Ovary (tissue), 9 donors: ENCODE results near the gene SLC13A4. TPM values are rescaled to one million over a fixed set of nuclear protein-coding genes. Genes with fewer than 3 reads are reported as not detected.

ENCODE experiments used
- DNase-seq, 5 donors: peaks; one replicate each; pipeline ENCODE4 v3.0.0-alpha.2; 2019 to 2020
- H3K27ac ChIP-seq, 2 donors: fragments of 200-600 bp; one replicate each; pipeline versions ENCODE4 v1.5.1 to v1.8.0; 2019 to 2022
- H3K27me3 ChIP-seq: fragments of 200-600 bp; one replicate; pipeline ENCODE4 v1.8.0; 2022
- H3K36me3 ChIP-seq: fragments of 200-600 bp; sonication (generic); one replicate; pipeline ENCODE4 v1.5.1; 2019
- H3K4me1 ChIP-seq: one replicate; pipeline ENCODE4 v1.8.1; 2013; ENCODE audit warnings: mild to moderate bottlenecking, moderate library complexity; ENCODE audit not compliant: insufficient read depth
- H3K4me3 ChIP-seq: fragments of 200-600 bp; sonication (generic); one replicate; pipeline ENCODE4 v1.5.1; 2017
- H3K9me3 ChIP-seq, 2 donors: fragments of 200-600 bp in 1 of 2; sonication (generic) in 1 of 2; one replicate each; pipeline versions ENCODE4 v1.5.1 to v1.8.1; 2013 to 2019; ENCODE audit warnings: mild to moderate bottlenecking in 1 of 2, moderate library complexity in 1 of 2
- EP300 ChIP-seq: sonication (generic); formaldehyde crosslinking; IDR thresholded peaks from one replicate; pipeline ENCODE4 v1.6.1; 2017; ENCODE audit warnings: antibody characterized with exemption
- POLR2A ChIP-seq: fragments of 450-650 bp; IDR thresholded peaks from one replicate; pipeline ENCODE4 v1.6.1; 2017; ENCODE audit warnings: antibody characterized with exemption, mild to moderate bottlenecking, moderate library complexity
- WGBS, 3 donors: extraction: QIAGEN DNeasy Blood & Tissue Kit in 1 of 3; methylation state at CpG; one replicate each; pipeline versions ENCODE4 v1.1.5 to v1.1.7; 2013 to 2017; 5-methylcytosine and 5-hydroxymethylcytosine counted together
- intact Hi-C, 4 donors: fragments of 100-400 bp; cut with DNase I; formaldehyde crosslinking; loops; one replicate each; pipeline versions ENCODE4 v1.11.0 to v1.15.1; 2022 to 2023
- polyA plus RNA-seq, 2 donors: library from polyadenylated mRNA; stranded (reverse); fragments of 200-250 nt in 1 of 2; fragments of 350-450 nt in 1 of 2; fragmentation: Illumina TruSeq in 1 of 2; extraction: RNeasy Lipid Tissue Mini Kit (QIAGEN cat#74804) in 1 of 2; gene quantifications; one replicate each; pipeline ENCODE4 v1.2.3, GENCODE V29; 2013 to 2014
- total RNA-seq, 7 donors: library from RNA; depleted of rRNA in 2 of 7; stranded (reverse); fragments of >200 nt in 2 of 7; fragmentation: NEBNext Ultra II Directional in 3 of 7; extraction: Animal tissue kit (Norgen Biotek cat#: 25700) in 3 of 7; gene quantifications; one replicate each; pipeline versions ENCODE4 v1.1.0 to v1.2.4, GENCODE V29; 2016 to 2023
- TF ChIP-seq, protein P1 (sequence below), 3 donors: fragments of 450-650 bp in 2 of 3; fragments of 200-600 bp in 1 of 3; IDR thresholded peaks; one replicate each; pipeline versions ENCODE4 v1.5.1 to v1.8.0; 2016 to 2022; ENCODE audit warnings: antibody characterized with exemption in 3 of 3, mild to moderate bottlenecking in 1 of 3
- donor health status: DM: no; HTN: no; CAD: no; lungs with moderate emphysema.
- donor health status: DM: no; HTN: no; CAD: no.
- donor health status: Bipolar disorder and iron deficiency.
- donor health status: DM: yes; HTN: yes; CAD: no.
- donor health status: DM: no; HTN: no; CAD: no.
- donor health status: DM: yes; HTN: yes; CAD: no.

SLC13A4 gene
- total and polyA plus RNA-seq, 9 donors = 0.07 to 0.57 (median 0.18) TPM; not detected in 6

DNA sequence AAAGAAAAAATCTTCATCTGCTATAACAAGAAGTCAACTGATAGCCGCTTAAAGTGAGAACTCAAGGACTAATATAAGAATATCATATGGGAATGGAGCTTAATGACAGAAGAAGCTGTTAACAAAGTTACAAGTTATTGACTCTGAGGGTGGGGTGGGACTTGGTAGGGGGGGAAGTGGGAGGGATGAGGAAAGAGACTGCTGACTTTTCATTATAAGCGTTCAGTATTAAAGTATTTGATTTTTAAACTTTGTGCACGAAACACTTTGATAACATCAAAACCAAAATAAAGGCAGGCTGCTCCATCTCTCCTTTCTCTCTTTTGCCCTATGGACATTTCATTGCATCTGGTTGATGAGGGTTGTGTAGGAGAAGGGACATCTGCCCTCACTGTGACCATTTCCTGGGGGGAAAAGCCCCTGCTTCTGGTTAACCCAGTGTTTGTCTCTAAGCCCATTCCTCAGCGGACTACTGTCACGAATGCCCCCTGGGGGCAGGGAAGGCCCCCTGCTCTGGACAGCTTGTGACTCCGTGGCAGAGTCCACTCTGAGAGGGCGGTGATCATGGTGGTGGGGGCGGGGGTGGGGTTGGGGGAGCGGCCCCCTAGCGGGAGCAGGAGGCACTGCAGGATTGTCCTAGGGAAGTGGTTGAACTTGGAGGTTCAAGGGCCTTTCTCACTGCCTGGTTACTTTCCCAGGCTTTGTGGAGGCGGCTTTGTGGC, 17.4 kb downstream of the SLC13A4 start:
- H3K27me3 ChIP-seq = no peaks in the 10 kb centered on the region
- 21 to 27% (median 26%) methylated on average over 11 of the region's 11 CpGs for WGBS, 3 donors
- intact Hi-C loops = no loop called here
- peaks cover 3% of the 10 kb centered on the region for H3K4me1 ChIP-seq
- no peaks in the 10 kb centered on the region for H3K9me3 ChIP-seq
- no peak for TF ChIP-seq POLR2A
- TF ChIP-seq EP300 = no peak
- TF ChIP-seq, protein P1, sequence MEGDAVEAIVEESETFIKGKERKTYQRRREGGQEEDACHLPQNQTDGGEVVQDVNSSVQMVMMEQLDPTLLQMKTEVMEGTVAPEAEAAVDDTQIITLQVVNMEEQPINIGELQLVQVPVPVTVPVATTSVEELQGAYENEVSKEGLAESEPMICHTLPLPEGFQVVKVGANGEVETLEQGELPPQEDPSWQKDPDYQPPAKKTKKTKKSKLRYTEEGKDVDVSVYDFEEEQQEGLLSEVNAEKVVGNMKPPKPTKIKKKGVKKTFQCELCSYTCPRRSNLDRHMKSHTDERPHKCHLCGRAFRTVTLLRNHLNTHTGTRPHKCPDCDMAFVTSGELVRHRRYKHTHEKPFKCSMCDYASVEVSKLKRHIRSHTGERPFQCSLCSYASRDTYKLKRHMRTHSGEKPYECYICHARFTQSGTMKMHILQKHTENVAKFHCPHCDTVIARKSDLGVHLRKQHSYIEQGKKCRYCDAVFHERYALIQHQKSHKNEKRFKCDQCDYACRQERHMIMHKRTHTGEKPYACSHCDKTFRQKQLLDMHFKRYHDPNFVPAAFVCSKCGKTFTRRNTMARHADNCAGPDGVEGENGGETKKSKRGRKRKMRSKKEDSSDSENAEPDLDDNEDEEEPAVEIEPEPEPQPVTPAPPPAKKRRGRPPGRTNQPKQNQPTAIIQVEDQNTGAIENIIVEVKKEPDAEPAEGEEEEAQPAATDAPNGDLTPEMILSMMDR (IDR thresholded peaks at IDR 0.05) = no peak
- DNase-seq = no peak
- H3K27ac ChIP-seq = no peak overlapping the region
- H3K4me3 ChIP-seq = no peak overlapping the region
- H3K36me3 ChIP-seq = no peaks in the 10 kb centered on the region

DNA sequence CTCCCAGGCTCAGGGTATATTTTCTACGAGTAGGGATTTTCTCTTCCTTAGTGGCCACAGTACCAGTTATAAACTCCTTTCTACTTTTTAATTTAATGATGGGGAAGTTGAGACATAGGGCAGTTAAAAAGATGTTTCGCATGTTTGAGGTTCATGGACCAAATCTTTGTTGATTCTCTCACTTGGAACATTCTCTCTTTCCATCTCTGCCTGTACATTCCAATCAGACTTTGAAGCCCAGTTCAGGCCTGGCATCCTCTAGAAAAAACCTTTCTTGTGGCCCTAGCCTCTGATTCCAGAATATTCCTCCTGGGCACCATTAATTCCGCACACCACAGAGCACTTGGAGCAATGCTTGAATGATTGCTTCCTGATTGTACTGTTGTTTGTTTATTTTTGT, 18.5 kb downstream of the SLC13A4 start:
- Histone ChIP-seq H3K27me3 (no peaks in the 10 kb centered on the region), H3K36me3 (no peaks in the 10 kb centered on the region), H3K4me3 (no peak overlapping the region), H3K4me1 (peaks cover 3% of the 10 kb centered on the region), H3K9me3 (no peaks in the 10 kb centered on the region), H3K27ac (no peak overlapping the region)
- DNase-seq = no peak
- TF ChIP-seq EP300 = no peak
- TF ChIP-seq, protein P1 (IDR thresholded peaks at IDR 0.05) = no peak
- no peak for TF ChIP-seq POLR2A
- intact Hi-C loops = no loop called here
- WGBS, 3 donors = 94 to 96% (median 94%) methylated on average over 3 of the region's 3 CpGs

DNA sequence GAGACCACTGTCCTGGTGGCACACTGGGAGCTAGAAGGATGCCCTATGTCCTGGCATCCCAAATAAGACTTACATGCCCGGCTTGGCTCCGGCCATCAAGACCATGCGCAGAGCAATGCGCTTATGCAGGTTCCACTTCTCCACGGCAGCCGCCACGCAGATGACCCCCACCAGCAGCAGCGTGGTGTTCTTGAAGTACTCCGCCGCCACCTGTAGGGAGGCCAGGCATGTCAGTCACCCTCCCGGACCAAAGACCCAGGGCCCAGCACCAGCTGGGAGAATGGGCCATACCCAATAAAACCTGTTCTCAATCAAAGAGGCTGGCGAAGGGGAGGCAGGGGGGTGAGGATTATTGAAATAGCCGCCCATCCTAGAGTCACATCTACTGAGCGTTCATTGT, 19.9 kb downstream of the SLC13A4 start:
- DNase-seq = no peak
- TF ChIP-seq EP300 (no peak), POLR2A (no peak)
- TF ChIP-seq, protein P1 (IDR thresholded peaks at IDR 0.05) = no peak
- H3K27ac ChIP-seq = no peak overlapping the region
- 88 to 95% (median 89%) methylated on average over 14 of the region's 14 CpGs for WGBS, 3 donors
- H3K4me1 ChIP-seq = peaks cover 3% of the 10 kb centered on the region
- no peak overlapping the region for H3K4me3 ChIP-seq
- intact Hi-C loops = no loop called here
- H3K9me3 ChIP-seq = no peaks in the 10 kb centered on the region
- no peaks in the 10 kb centered on the region for H3K27me3 ChIP-seq
- no peaks in the 10 kb centered on the region for H3K36me3 ChIP-seq

DNA sequence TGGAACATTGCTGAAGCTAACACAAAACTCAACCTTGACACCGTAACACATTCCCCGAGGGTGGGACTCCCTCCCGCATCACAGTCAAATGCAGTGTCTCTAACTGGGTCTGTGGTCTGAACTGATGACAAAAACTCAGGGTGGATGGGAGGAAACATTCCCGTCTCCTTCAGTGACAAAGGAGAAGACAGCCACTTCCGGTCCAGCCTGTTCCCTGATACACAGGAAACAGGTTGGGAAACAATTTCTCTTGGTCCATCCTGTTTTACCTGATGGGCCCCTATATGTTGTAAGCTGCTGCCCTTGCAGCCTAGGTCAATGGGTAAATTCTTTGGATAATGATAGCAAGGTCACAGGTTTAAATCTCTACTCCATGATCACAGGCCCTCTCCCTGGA, 20.4 kb downstream of the SLC13A4 start:
- WGBS, 3 donors = 55 to 80% (median 67%) methylated on average over 5 of the region's 5 CpGs
- H3K4me3 ChIP-seq = no peak overlapping the region
- no peaks in the 10 kb centered on the region for H3K36me3 ChIP-seq
- peaks cover 2% of the 10 kb centered on the region for H3K4me1 ChIP-seq
- no peaks in the 10 kb centered on the region for H3K9me3 ChIP-seq
- H3K27me3 ChIP-seq = no peaks in the 10 kb centered on the region
- intact Hi-C loops = no loop called here
- TF ChIP-seq EP300 = no peak
- H3K27ac ChIP-seq = no peak overlapping the region
- no peak for DNase-seq

DNA sequence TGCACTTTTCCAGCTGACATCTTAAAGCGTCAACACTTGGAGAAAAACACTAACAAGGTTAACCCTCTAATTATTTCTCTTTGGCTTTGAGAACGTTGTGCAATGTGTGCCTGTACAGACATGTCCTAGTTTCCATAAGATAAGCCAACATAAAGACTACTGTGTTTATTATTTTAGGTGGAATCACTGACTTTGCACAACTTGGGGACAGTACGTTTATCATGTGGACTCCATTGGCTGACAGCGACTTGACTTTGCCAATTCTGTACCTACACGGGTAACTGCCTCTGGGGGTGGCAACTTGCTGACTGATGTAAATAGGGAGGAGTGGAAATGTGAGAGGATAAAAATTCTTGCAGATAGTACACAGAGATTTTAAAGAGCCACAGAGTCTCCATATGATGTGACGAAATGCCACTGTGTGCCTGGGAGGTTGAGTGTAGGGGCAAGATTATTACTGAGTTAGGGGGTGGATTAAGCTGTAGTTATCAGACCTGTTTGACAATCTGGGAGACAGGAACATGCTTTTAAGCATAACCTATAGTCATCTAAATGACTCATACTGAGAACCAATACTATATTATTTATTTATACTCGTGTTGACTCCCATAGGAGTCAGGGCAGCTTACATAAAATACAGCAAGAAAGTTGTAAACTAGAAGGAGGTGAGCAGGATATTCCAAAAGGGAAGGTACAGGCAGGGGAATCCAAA, 21.0 kb downstream of the SLC13A4 start:
- no peak overlapping the region for H3K27ac ChIP-seq
- H3K27me3 ChIP-seq = no peaks in the 10 kb centered on the region
- 65 to 82% (median 73%) methylated on average over 7 of the region's 7 CpGs for WGBS, 3 donors
- H3K4me1 ChIP-seq = peaks cover 2% of the 10 kb centered on the region
- no peaks in the 10 kb centered on the region for H3K36me3 ChIP-seq
- TF ChIP-seq, protein P1 (IDR thresholded peaks at IDR 0.05) = no peak
- TF ChIP-seq EP300 = no peak
- TF ChIP-seq POLR2A = no peak
- H3K4me3 ChIP-seq = no peak overlapping the region
- H3K9me3 ChIP-seq = no peaks in the 10 kb centered on the region
- intact Hi-C loops = no loop called here
- DNase-seq = no peak
